GM13977 (cell line): ENCODE data around the gene ZNF423.

Experiments
- DNase-seq: peaks from one replicate; pipeline ENCODE4 v3.0.0; 2012; ENCODE audit warnings: low spot score
- CTCF ChIP-seq: IDR thresholded peaks from 2 replicates; pipeline ENCODE4 v1.5.1; 2012; ENCODE audit warnings: mild to moderate bottlenecking, control low read depth; ENCODE audit not compliant: insufficient read depth; ENCODE audit errors: extremely low read depth, missing control alignments
- in situ Hi-C: fragments of 300-500 bp; cut with MboI; formaldehyde crosslinking; loops from one replicate; pipeline ENCODE4 v1.12.0; 2022; ENCODE audit warnings: low sequenced_read_pairs, low pct_unique_long_range_greater_than_20kb, mixed read lengths, inconsistent platforms; ENCODE audit not compliant: unreplicated experiment

Gene ZNF423

GRCh38 chr16:49739381-49739780, 116.5 kb downstream of the ZNF423 start:
- in situ Hi-C loops, result no loop called here
- DNase-seq, result no peak
- no peak for TF ChIP-seq CTCF

- in situ Hi-C loops, result no loop called here
- DNase-seq, result no peak
- TF ChIP-seq CTCF, result no peak
These were observed 117.1 kb downstream of the ZNF423 start for GRCh38 chr16:49738832-49739231.

- in situ Hi-C loops, result no loop called here
- DNase-seq, result no peak
- TF ChIP-seq CTCF, result no peak
These were observed 117.9 kb downstream of the ZNF423 start for GRCh38 chr16:49738001-49738400.

GRCh38 chr16:49737541-49737940, 118.4 kb downstream of the ZNF423 start:
- in situ Hi-C loops, result no loop called here
- TF ChIP-seq CTCF, result no peak
- DNase-seq, result no peak

GRCh38 chr16:49734331-49734730, 121.6 kb downstream of the ZNF423 start:
- DNase-seq, result no peak
- in situ Hi-C loops, result no loop called here
- TF ChIP-seq CTCF, result no peak

GRCh38 chr16:49733313-49734009, 122.5 kb downstream of the ZNF423 start:
- TF ChIP-seq CTCF, result no peak
- DNase-seq, result no peak
- in situ Hi-C loops, result no loop called here
